Measurements from ENCODE around the gene MAP6. TPM values are rescaled to one million over a fixed set of nuclear protein-coding genes. Genes with fewer than 3 reads are reported as not detected.

Gene MAP6
- total and polyA plus RNA-seq, 2 of the 13 experiments (the other 11 are each of a cell fraction or from before 2014, with no cell fraction given): 0.04 TPM; not detected in 1

DNA sequence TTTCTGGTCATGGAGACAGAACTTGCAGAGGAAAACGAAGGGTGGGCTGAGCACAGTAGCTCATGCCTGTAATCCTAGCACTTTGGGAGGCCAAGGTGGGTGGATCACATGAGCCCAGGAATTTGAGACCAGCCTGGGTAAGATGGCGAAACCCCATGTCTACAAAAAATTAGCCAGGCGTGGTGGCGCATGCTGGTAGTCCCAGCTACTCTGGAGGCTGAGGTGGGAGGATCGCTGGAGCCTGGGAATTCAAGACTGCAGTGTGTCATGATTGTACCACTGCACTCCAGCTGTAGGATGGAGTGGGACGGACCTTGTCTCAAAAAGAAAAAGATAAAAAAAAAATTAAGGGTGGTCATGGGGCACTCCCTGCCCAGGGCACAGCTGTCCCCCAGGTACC is 100.9 kb downstream of the MAP6 start:
- ChIA-PET POLR2A (no interaction called here), CTCF (ENCODE audit: low intra/inter-chr PET ratio, low total read pairs) (no interaction called here)
- DNase-seq (ENCODE audit: low spot score) (no peak), ATAC-seq (no peak), FAIRE-seq (no peak)
- Histone ChIP-seq H3K4me1 (ENCODE audit: insufficient read depth, low read length) (peaks cover 33% of the 10 kb centered on the region), H3K27ac (ENCODE audit: extremely low read length, insufficient read depth, low read length) (no peak overlapping the region), H3K79me2 (ENCODE audit: insufficient read depth, low read length) (peaks cover 27% of the 10 kb centered on the region), H3K9ac (ENCODE audit: insufficient read depth, low read depth, low read length) (no peak overlapping the region), H3K4me2 (ENCODE audit: low read depth, low read length) (no peak overlapping the region), H3K36me3 (replicated peaks in 1 of 2; ENCODE audit: control insufficient read depth in 1 of 2, insufficient read depth in 2 of 2, low read length in 2 of 2) (peaks cover 19 to 47% of the 10 kb centered on the region in 2 experiments), H3K9me3 (ENCODE audit: low read length) (no peaks in the 10 kb centered on the region), H3K4me3 (replicated peaks in 1 of 3; ENCODE audit: insufficient read depth in 1 of 3, low read depth in 2 of 3, low read length in 3 of 3) (no peak overlapping the region), H4K20me1 (ENCODE audit: insufficient read depth, low read length) (no peaks in the 10 kb centered on the region), H3K27me3 (ENCODE audit: control insufficient read depth in 1 of 2, insufficient read depth in 2 of 2, low read length in 2 of 2) (no peaks in the 10 kb centered on the region; a peak in 1 of 5 replicates), H2AFZ (ENCODE audit: low read length) (no peak overlapping the region)
- no TSS peak for BruUV-seq (replicated peaks)
- in situ Hi-C loops (cut with HindIII; ENCODE audit: extremely low pct_ligation_motif_present, low pct_unique_long_range_greater_than_20kb): no loop called here
- intact Hi-C loops (cut with micrococcal nuclease; ENCODE audit: unreplicated experiment): no loop called here
- 98% methylated on average over 6 of the region's 6 CpGs for WGBS (ENCODE audit: low lambda C conversion rate)
- TF ChIP-seq, protein P1, sequence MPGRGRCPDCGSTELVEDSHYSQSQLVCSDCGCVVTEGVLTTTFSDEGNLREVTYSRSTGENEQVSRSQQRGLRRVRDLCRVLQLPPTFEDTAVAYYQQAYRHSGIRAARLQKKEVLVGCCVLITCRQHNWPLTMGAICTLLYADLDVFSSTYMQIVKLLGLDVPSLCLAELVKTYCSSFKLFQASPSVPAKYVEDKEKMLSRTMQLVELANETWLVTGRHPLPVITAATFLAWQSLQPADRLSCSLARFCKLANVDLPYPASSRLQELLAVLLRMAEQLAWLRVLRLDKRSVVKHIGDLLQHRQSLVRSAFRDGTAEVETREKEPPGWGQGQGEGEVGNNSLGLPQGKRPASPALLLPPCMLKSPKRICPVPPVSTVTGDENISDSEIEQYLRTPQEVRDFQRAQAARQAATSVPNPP (CRISPR knock-in tag; IDR thresholded peaks at IDR 0.05): no peak
- TF ChIP-seq ZNF431 (CRISPR knock-in tag; IDR thresholded peaks at IDR 0.05; ENCODE audit: borderline replicate concordance, low read depth) (no peak), ZNF33B (CRISPR knock-in tag; IDR thresholded peaks at IDR 0.05) (no peak), ZNF34 (CRISPR knock-in tag; IDR thresholded peaks at IDR 0.05; ENCODE audit: borderline replicate concordance) (no peak), JARID2 (CRISPR knock-in tag; IDR thresholded peaks at IDR 0.05; ENCODE audit: insufficient replicate concordance) (no peak), MED13 (CRISPR knock-in tag; IDR thresholded peaks at IDR 0.05) (no peak), ZNF17 (CRISPR knock-in tag; IDR thresholded peaks at IDR 0.05) (no peak), ZNF788 (CRISPR knock-in tag; IDR thresholded peaks at IDR 0.05; ENCODE audit: borderline replicate concordance) (no peak), PCBP2 (optimal IDR thresholded peaks at IDR 0.05; ENCODE audit: low read depth, low read length, poor library complexity, severe bottlenecking) (no peak), SSRP1 (CRISPR knock-in tag; IDR thresholded peaks at IDR 0.05) (no peak), ZNF3 (CRISPR knock-in tag; IDR thresholded peaks at IDR 0.05) (no peak)
- TF ChIP-seq, protein P2, sequence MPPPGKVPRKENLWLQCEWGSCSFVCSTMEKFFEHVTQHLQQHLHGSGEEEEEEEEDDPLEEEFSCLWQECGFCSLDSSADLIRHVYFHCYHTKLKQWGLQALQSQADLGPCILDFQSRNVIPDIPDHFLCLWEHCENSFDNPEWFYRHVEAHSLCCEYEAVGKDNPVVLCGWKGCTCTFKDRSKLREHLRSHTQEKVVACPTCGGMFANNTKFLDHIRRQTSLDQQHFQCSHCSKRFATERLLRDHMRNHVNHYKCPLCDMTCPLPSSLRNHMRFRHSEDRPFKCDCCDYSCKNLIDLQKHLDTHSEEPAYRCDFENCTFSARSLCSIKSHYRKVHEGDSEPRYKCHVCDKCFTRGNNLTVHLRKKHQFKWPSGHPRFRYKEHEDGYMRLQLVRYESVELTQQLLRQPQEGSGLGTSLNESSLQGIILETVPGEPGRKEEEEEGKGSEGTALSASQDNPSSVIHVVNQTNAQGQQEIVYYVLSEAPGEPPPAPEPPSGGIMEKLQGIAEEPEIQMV (CRISPR knock-in tag; IDR thresholded peaks at IDR 0.05; ENCODE audit: low read depth): no peak
- TF ChIP-seq, protein P3, sequence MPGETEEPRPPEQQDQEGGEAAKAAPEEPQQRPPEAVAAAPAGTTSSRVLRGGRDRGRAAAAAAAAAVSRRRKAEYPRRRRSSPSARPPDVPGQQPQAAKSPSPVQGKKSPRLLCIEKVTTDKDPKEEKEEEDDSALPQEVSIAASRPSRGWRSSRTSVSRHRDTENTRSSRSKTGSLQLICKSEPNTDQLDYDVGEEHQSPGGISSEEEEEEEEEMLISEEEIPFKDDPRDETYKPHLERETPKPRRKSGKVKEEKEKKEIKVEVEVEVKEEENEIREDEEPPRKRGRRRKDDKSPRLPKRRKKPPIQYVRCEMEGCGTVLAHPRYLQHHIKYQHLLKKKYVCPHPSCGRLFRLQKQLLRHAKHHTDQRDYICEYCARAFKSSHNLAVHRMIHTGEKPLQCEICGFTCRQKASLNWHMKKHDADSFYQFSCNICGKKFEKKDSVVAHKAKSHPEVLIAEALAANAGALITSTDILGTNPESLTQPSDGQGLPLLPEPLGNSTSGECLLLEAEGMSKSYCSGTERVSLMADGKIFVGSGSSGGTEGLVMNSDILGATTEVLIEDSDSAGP (CRISPR knock-in tag; IDR thresholded peaks at IDR 0.05; ENCODE audit: borderline replicate concordance): no peak
- TF ChIP-seq, protein P4, sequence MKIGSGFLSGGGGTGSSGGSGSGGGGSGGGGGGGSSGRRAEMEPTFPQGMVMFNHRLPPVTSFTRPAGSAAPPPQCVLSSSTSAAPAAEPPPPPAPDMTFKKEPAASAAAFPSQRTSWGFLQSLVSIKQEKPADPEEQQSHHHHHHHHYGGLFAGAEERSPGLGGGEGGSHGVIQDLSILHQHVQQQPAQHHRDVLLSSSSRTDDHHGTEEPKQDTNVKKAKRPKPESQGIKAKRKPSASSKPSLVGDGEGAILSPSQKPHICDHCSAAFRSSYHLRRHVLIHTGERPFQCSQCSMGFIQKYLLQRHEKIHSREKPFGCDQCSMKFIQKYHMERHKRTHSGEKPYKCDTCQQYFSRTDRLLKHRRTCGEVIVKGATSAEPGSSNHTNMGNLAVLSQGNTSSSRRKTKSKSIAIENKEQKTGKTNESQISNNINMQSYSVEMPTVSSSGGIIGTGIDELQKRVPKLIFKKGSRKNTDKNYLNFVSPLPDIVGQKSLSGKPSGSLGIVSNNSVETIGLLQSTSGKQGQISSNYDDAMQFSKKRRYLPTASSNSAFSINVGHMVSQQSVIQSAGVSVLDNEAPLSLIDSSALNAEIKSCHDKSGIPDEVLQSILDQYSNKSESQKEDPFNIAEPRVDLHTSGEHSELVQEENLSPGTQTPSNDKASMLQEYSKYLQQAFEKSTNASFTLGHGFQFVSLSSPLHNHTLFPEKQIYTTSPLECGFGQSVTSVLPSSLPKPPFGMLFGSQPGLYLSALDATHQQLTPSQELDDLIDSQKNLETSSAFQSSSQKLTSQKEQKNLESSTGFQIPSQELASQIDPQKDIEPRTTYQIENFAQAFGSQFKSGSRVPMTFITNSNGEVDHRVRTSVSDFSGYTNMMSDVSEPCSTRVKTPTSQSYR (CRISPR knock-in tag; IDR thresholded peaks at IDR 0.05; ENCODE audit: borderline replicate concordance): no peak
- TF ChIP-seq, protein P5, sequence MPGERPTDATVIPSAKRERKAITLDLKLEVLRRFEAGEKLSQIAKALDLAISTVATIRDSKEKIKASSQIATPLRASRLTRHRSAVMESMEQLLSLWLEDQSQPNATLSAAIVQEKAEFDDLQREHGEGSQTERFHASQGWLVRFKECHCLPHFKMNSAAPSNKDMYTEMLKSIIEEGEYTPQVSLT (CRISPR knock-in tag; IDR thresholded peaks at IDR 0.05; ENCODE audit: borderline replicate concordance, low read depth): no peak
